HCT116 (cell line): ENCODE measurements around the gene SPTLC1.

Experiments
- CTCF ChIP-seq, 3 experiments: fragments of 200-600 bp in 1 of 3; sonication (generic) in 1 of 3; IDR thresholded peaks in 2 of 3; conservative IDR thresholded peaks in 1 of 3; 2 replicates each; pipeline ENCODE4 v1.5.1; 2012 to 2017; ENCODE audit warnings: low read depth in 2 of 3, low read length in 2 of 3, antibody characterized with exemption in 1 of 3, borderline replicate concordance in 1 of 3, control low read depth in 1 of 3, mild to moderate bottlenecking in 1 of 3, mixed read lengths in 1 of 3, mixed run types in 1 of 3, moderate library complexity in 1 of 3; ENCODE audit not compliant: insufficient read depth in 1 of 3
- EZH2phosphoT487 ChIP-seq: fragments of 200-600 bp; IDR thresholded peaks from 2 replicates; pipeline ENCODE4 v1.6.1; 2018; ENCODE audit warnings: antibody characterized with exemption, borderline replicate concordance
- POLR2A ChIP-seq: IDR thresholded peaks from 2 replicates; pipeline ENCODE4 v1.7.0; 2011; ENCODE audit warnings: borderline replicate concordance; ENCODE audit not compliant: insufficient read depth, insufficient read length; ENCODE audit errors: extremely low read depth
- RAD21 ChIP-seq: IDR thresholded peaks from 2 replicates; pipeline ENCODE4 v1.6.1; 2012; ENCODE audit warnings: low read depth, mild to moderate bottlenecking

GRCh38 chr9:92140754-92141143, 25.5 kb upstream of the SPTLC1 start:
- TF ChIP-seq POLR2A (no peak), RAD21 (no peak), CTCF (IDR thresholded peaks at IDR 0.05 in 2 of 3, conservative IDR thresholded peaks at IDR 0.05 in 1 of 3; ENCODE audit: borderline replicate concordance in 1 of 3, insufficient read depth in 1 of 3, low read depth in 2 of 3, low read length in 2 of 3) (no peak), EZH2phosphoT487 (no peak)
